Activated CD8-positive, alpha-beta memory T cell treated with anti-CD3 and anti-CD28 coated beads, Interleukin-2, amount 50 U/mL, for 4 hours (primary cell): ENCODE results near the gene SEMA5A.

Experiments used
- DNase-seq: peaks from one replicate; pipeline ENCODE4 v3.0.0-alpha.2; 2020

SEMA5A gene

GRCh38 chr5:9545992-9546851, at the start of gene SEMA5A:
TSS of gene SEMA5A (minus strand) at chr5:9546075. CDS start at chr5:9379946, 166,129 bp downstream.
- DNase-seq = no peak

GRCh38 chr5:9594913-9595312, 49.0 kb upstream of the SEMA5A start:
- no peak for DNase-seq

- no peak for DNase-seq
Observed at GRCh38 chr5:9589049-9589835, 43.4 kb upstream of the SEMA5A start.

GRCh38 chr5:9588254-9588653, 42.4 kb upstream of the SEMA5A start:
- no peak for DNase-seq

- no peak for DNase-seq
Observed at GRCh38 chr5:9587135-9587534, 41.3 kb upstream of the SEMA5A start.

GRCh38 chr5:9582406-9582805, 36.5 kb upstream of the SEMA5A start:
- DNase-seq = no peak

GRCh38 chr5:9573796-9574195, 27.9 kb upstream of the SEMA5A start:
- no peak for DNase-seq

- DNase-seq = no peak
Observed at GRCh38 chr5:9572246-9572645, 26.4 kb upstream of the SEMA5A start.

- DNase-seq = no peak
Observed at GRCh38 chr5:9570876-9571275, 25.0 kb upstream of the SEMA5A start.

- no peak for DNase-seq
Observed at GRCh38 chr5:9567039-9567438, 21.2 kb upstream of the SEMA5A start.

GRCh38 chr5:9564752-9565151, 18.9 kb upstream of the SEMA5A start:
- DNase-seq = no peak

- no peak for DNase-seq
Observed at GRCh38 chr5:9562141-9562540, 16.3 kb upstream of the SEMA5A start.

- DNase-seq = no peak
Observed at GRCh38 chr5:9559965-9560364, 14.1 kb upstream of the SEMA5A start.

- no peak for DNase-seq
Observed at GRCh38 chr5:9558319-9558965, 12.6 kb upstream of the SEMA5A start.

- DNase-seq = no peak
Observed at GRCh38 chr5:9557696-9558095, 11.8 kb upstream of the SEMA5A start.

GRCh38 chr5:9555961-9556360, 10.1 kb upstream of the SEMA5A start:
- DNase-seq = no peak

GRCh38 chr5:9554122-9554521, 8.2 kb upstream of the SEMA5A start:
- DNase-seq = no peak

GRCh38 chr5:9553561-9553960, 7.7 kb upstream of the SEMA5A start:
- no peak for DNase-seq

GRCh38 chr5:9551567-9552537, 6.0 kb upstream of the SEMA5A start:
- DNase-seq = no peak

- no peak for DNase-seq
Observed at GRCh38 chr5:9549941-9550340, 4.1 kb upstream of the SEMA5A start.

GRCh38 chr5:9547122-9547947, 1.5 kb upstream of the SEMA5A start:
- DNase-seq = no peak
